Neural progenitor cell (in vitro differentiated cells): ENCODE results near the gene TLX1. TPM values are rescaled to one million over a fixed set of nuclear protein-coding genes. Genes with fewer than 3 reads are reported as not detected.
"Not testable (repeated sequence)": the region's sequence is repeated elsewhere in the genome, so short reads cannot be mapped to it uniquely, and the experiment has no call there.

Source experiments
- DNase-seq: peaks from one replicate; pipeline ENCODE4 v3.0.0-alpha.2; 2016; ENCODE audit warnings: low spot score
- H2AFZ ChIP-seq: fragments of 200-600 bp; sonication (generic); replicated peaks from 2 replicates; pipeline ENCODE4 v1.6.1; 2016; ENCODE audit warnings: antibody characterized with exemption
- H3F3A ChIP-seq: fragments of 200-600 bp; sonication (generic); 2 replicates; pipeline ENCODE4 v1.6.1; 2016; ENCODE audit warnings: antibody characterized with exemption, low read depth
- H3K27ac ChIP-seq: fragments of 200-600 bp; sonication (generic); 2 replicates; pipeline ENCODE4 v1.5.1; 2016; ENCODE audit warnings: mild to moderate bottlenecking
- H3K27me3 ChIP-seq: fragments of 200-600 bp; sonication (generic); 2 replicates; pipeline ENCODE4 v1.6.1; 2016; ENCODE audit warnings: mild to moderate bottlenecking, moderate library complexity
- H3K36me3 ChIP-seq: fragments of 200-600 bp; sonication (generic); 2 replicates; pipeline ENCODE4 v1.5.1; 2016
- H3K4me1 ChIP-seq: fragments of 200-600 bp; sonication (generic); 2 replicates; pipeline ENCODE4 v1.6.1; 2016; ENCODE audit warnings: mixed run types
- H3K4me2 ChIP-seq: fragments of 200-600 bp; sonication (generic); 2 replicates; pipeline ENCODE4 v1.6.1; 2016
- H3K4me3 ChIP-seq: fragments of 200-600 bp; sonication (generic); 2 replicates; pipeline ENCODE4 v1.5.1; 2016
- H3K79me2 ChIP-seq: fragments of 200-600 bp; sonication (generic); 2 replicates; pipeline ENCODE4 v1.6.1; 2016; ENCODE audit warnings: low read depth
- H3K9ac ChIP-seq: fragments of 200-600 bp; sonication (generic); 2 replicates; pipeline ENCODE4 v1.6.1; 2016
- H3K9me3 ChIP-seq: fragments of 200-600 bp; sonication (generic); 2 replicates; pipeline ENCODE4 v1.5.1; 2016; ENCODE audit warnings: low read depth
- H4K20me1 ChIP-seq: fragments of 200-600 bp; sonication (generic); 2 replicates; pipeline ENCODE4 v1.6.1; 2016; ENCODE audit warnings: low read depth
- H3K27ac Mint-ChIP-seq: 3 replicates; pipeline ENCODE4 v1.8.0; 2021; ENCODE audit warnings: mixed read lengths
- H3K27me3 Mint-ChIP-seq: 2 replicates; pipeline ENCODE4 v1.8.0; 2022; ENCODE audit warnings: low read depth, mild to moderate bottlenecking, inconsistent platforms, moderate library complexity, mixed read lengths; ENCODE audit not compliant: insufficient read depth
- H3K36me3 Mint-ChIP-seq: 3 replicates; pipeline ENCODE4 v1.8.0; 2021; ENCODE audit warnings: mixed read lengths
- H3K4me1 Mint-ChIP-seq: 3 replicates; pipeline ENCODE4 v1.8.0; 2021; ENCODE audit warnings: mixed read lengths
- H3K4me3 Mint-ChIP-seq: 3 replicates; pipeline ENCODE4 v1.8.0; 2021; ENCODE audit warnings: mild to moderate bottlenecking, moderate library complexity, mixed read lengths
- H3K9me3 Mint-ChIP-seq: 3 replicates; pipeline ENCODE4 v1.8.0; 2020; ENCODE audit warnings: mixed read lengths
- EZH2 ChIP-seq: fragments of 200-600 bp; sonication (generic); IDR thresholded peaks from 2 replicates; pipeline ENCODE4 v1.6.1; 2017; ENCODE audit warnings: antibody characterized with exemption, mild to moderate bottlenecking, moderate library complexity
- EZH2phosphoT487 ChIP-seq: fragments of 200-600 bp; sonication (generic); IDR thresholded peaks from 2 replicates; pipeline ENCODE4 v1.6.1; 2017; ENCODE audit warnings: antibody characterized with exemption
- total RNA-seq: library from RNA; depleted of rRNA; stranded (reverse); fragments of >200 nt; gene quantifications from 2 replicates; pipeline ENCODE4 v1.2.3, GENCODE V29; 2015; ENCODE audit warnings: low replicate concordance
- TF ChIP-seq, protein P1 (sequence below): fragments of 200-600 bp; sonication (generic); IDR thresholded peaks from 2 replicates; pipeline ENCODE4 v1.5.1; 2017; ENCODE audit warnings: antibody characterized with exemption, mild to moderate bottlenecking

Gene TLX1
- total RNA-seq, 1 donor from 2014 or later: not detected

DNA sequence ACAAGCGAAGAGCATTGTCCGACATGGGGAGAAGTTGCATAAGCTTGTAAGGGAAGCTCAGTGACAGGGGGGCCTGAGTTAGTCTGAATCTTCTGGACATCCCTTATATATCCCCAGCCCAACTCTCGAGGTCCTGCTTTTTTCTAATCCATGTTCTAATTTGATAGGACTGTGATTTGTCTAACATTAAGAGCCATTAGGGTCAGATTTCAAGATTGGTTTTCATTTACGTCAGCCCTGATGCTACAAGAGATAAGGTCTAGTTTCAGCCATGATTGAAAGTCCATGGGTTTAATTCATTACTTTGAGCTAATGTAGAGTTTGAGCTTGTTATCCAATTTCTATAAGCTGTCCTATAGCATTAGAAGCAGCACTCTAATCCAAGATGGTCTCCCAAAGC is 20.3 kb downstream of the TLX1 start:
- Histone ChIP-seq H3K9me3 (no peaks in the 10 kb centered on the region), H3F3A (no peaks in the 10 kb centered on the region), H2AFZ (no peak overlapping the region), H3K79me2 (no peaks in the 10 kb centered on the region), H3K4me1 (peaks cover 6% of the 10 kb centered on the region), H3K27me3 (peaks cover 100% of the 10 kb centered on the region), H3K4me3 (no peak overlapping the region), H3K4me2 (no peak overlapping the region), H3K36me3 (no peaks in the 10 kb centered on the region), H3K27ac (no peak overlapping the region), H3K9ac (no peak overlapping the region), H4K20me1 (peaks cover 8% of the 10 kb centered on the region)
- H3K9me3 Mint-ChIP-seq: peaks cover 10% of the 10 kb centered on the region
- H3K27ac Mint-ChIP-seq: no peak overlapping the region
- no peaks in the 10 kb centered on the region for H3K4me1 Mint-ChIP-seq
- no peak for DNase-seq
- no peaks in the 10 kb centered on the region for H3K36me3 Mint-ChIP-seq
- TF ChIP-seq EZH2phosphoT487: no peak
- TF ChIP-seq, protein P1, sequence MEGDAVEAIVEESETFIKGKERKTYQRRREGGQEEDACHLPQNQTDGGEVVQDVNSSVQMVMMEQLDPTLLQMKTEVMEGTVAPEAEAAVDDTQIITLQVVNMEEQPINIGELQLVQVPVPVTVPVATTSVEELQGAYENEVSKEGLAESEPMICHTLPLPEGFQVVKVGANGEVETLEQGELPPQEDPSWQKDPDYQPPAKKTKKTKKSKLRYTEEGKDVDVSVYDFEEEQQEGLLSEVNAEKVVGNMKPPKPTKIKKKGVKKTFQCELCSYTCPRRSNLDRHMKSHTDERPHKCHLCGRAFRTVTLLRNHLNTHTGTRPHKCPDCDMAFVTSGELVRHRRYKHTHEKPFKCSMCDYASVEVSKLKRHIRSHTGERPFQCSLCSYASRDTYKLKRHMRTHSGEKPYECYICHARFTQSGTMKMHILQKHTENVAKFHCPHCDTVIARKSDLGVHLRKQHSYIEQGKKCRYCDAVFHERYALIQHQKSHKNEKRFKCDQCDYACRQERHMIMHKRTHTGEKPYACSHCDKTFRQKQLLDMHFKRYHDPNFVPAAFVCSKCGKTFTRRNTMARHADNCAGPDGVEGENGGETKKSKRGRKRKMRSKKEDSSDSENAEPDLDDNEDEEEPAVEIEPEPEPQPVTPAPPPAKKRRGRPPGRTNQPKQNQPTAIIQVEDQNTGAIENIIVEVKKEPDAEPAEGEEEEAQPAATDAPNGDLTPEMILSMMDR: no peak
- no peak for TF ChIP-seq EZH2
- peaks cover 72% of the 10 kb centered on the region for H3K27me3 Mint-ChIP-seq
- no peak overlapping the region for H3K4me3 Mint-ChIP-seq

- no peaks in the 10 kb centered on the region for H3K36me3 Mint-ChIP-seq
- peaks cover 3% of the 10 kb centered on the region for H4K20me1 ChIP-seq
- no peaks in the 10 kb centered on the region for H3K9me3 ChIP-seq
- no peak overlapping the region for H3K4me2 ChIP-seq
- peaks cover 10% of the 10 kb centered on the region for H3K9me3 Mint-ChIP-seq
- no peaks in the 10 kb centered on the region for H3K4me1 ChIP-seq
- H3K4me1 Mint-ChIP-seq: no peaks in the 10 kb centered on the region
- H3K27ac Mint-ChIP-seq: no peak overlapping the region
- H3K4me3 ChIP-seq: no peak overlapping the region
- no peaks in the 10 kb centered on the region for H3F3A ChIP-seq
- peaks cover 70% of the 10 kb centered on the region for H3K27me3 Mint-ChIP-seq
- DNase-seq: no peak
- H3K27ac ChIP-seq: no peak overlapping the region
- no peak overlapping the region for H3K9ac ChIP-seq
- no peaks in the 10 kb centered on the region for H3K36me3 ChIP-seq
- no peak overlapping the region for H2AFZ ChIP-seq
- H3K79me2 ChIP-seq: no peaks in the 10 kb centered on the region
- TF ChIP-seq EZH2phosphoT487: no peak
- no peak for TF ChIP-seq EZH2
- H3K27me3 ChIP-seq: peaks cover 100% of the 10 kb centered on the region
- no peak overlapping the region for H3K4me3 Mint-ChIP-seq
These were observed 21.2 kb downstream of the TLX1 start for GRCh38 chr10:101152316-101152715.

GRCh38 chr10:101154506-101154905 is 23.4 kb downstream of the TLX1 start:
- DNase-seq, H3K9me3 Mint-ChIP-seq, H2AFZ ChIP-seq, H3K4me2 ChIP-seq, H3K4me1 ChIP-seq, H3K4me3 Mint-ChIP-seq, H3K27ac Mint-ChIP-seq, H4K20me1 ChIP-seq, H3K27ac ChIP-seq, H3K36me3 ChIP-seq, H3K4me3 ChIP-seq, H3K9ac ChIP-seq, H3F3A ChIP-seq, H3K9me3 ChIP-seq, H3K4me1 Mint-ChIP-seq, H3K36me3 Mint-ChIP-seq, H3K79me2 ChIP-seq: not testable (repeated sequence)
- H3K27me3 ChIP-seq: peaks cover 100% of the 10 kb centered on the region
- H3K27me3 Mint-ChIP-seq: peaks cover 52% of the 10 kb centered on the region

DNA sequence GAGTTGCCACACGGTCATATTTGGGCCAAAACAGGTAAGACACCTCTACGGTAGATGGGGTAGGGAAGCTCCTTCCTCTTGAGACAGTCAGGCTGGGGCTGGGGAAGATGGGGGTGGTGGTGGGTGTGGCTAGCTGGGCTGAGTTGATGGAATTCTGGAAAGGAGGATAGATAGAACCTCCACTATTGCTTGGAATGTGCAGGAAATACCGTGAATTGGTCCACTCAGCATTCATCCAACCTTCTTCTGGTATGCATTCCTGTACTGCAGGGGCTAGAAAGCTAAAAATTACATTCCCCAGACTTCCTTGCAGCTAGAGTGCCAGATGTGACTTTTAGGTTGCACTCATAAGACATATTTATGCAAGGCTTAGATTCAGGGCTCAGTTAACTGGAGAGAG is 24.8 kb downstream of the TLX1 start:
- no peaks in the 10 kb centered on the region for H3K36me3 Mint-ChIP-seq
- H3K27ac ChIP-seq: no peak overlapping the region
- TF ChIP-seq EZH2phosphoT487 (no peak), EZH2 (no peak)
- TF ChIP-seq, protein P1: no peak
- no peaks in the 10 kb centered on the region for H3K9me3 ChIP-seq
- H3K9me3 Mint-ChIP-seq: peaks cover 2% of the 10 kb centered on the region
- no peak for DNase-seq
- no peak overlapping the region for H3K9ac ChIP-seq
- H3K4me1 Mint-ChIP-seq: no peaks in the 10 kb centered on the region
- H3K36me3 ChIP-seq: no peaks in the 10 kb centered on the region
- no peaks in the 10 kb centered on the region for H3K79me2 ChIP-seq
- no peak overlapping the region for H3K27ac Mint-ChIP-seq
- H4K20me1 ChIP-seq: no peaks in the 10 kb centered on the region
- H2AFZ ChIP-seq: no peak overlapping the region
- H3K4me3 Mint-ChIP-seq: no peak overlapping the region
- peaks cover 40% of the 10 kb centered on the region for H3K27me3 Mint-ChIP-seq
- no peaks in the 10 kb centered on the region for H3K4me1 ChIP-seq
- H3F3A ChIP-seq: no peaks in the 10 kb centered on the region
- H3K4me3 ChIP-seq: no peak overlapping the region
- peaks cover 100% of the 10 kb centered on the region for H3K27me3 ChIP-seq
- H3K4me2 ChIP-seq: no peak overlapping the region
